ACHN (cell line): ENCODE measurements around the gene SKOR2.

Experiments
- DNase-seq: peaks from one replicate; pipeline ENCODE4 v3.0.0-alpha.2; 2015
- in situ Hi-C: cut with HindIII; loops from 2 replicates; pipeline ENCODE4 v1.10.0; 2017; ENCODE audit warnings: low sequenced_read_pairs, low pct_ligation_motif_present, low pct_unique_long_range_greater_than_20kb

The SKOR2 gene, protein sequence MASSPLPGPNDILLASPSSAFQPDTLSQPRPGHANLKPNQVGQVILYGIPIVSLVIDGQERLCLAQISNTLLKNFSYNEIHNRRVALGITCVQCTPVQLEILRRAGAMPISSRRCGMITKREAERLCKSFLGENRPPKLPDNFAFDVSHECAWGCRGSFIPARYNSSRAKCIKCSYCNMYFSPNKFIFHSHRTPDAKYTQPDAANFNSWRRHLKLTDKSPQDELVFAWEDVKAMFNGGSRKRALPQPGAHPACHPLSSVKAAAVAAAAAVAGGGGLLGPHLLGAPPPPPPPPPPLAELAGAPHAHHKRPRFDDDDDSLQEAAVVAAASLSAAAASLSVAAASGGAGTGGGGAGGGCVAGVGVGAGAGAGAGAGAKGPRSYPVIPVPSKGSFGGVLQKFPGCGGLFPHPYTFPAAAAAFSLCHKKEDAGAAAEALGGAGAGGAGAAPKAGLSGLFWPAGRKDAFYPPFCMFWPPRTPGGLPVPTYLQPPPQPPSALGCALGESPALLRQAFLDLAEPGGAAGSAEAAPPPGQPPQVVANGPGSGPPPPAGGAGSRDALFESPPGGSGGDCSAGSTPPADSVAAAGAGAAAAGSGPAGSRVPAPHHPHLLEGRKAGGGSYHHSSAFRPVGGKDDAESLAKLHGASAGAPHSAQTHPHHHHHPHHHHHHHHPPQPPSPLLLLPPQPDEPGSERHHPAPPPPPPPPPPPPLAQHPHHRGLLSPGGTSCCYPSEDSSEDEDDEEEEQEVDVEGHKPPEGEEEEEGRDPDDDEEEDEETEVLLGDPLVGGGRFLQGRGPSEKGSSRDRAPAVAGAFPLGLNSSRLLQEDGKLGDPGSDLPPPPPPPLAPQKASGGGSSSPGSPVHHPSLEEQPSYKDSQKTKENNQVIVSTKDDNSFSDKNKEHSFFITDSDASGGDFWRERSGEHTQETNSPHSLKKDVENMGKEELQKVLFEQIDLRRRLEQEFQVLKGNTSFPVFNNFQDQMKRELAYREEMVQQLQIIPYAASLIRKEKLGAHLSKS

DNA sequence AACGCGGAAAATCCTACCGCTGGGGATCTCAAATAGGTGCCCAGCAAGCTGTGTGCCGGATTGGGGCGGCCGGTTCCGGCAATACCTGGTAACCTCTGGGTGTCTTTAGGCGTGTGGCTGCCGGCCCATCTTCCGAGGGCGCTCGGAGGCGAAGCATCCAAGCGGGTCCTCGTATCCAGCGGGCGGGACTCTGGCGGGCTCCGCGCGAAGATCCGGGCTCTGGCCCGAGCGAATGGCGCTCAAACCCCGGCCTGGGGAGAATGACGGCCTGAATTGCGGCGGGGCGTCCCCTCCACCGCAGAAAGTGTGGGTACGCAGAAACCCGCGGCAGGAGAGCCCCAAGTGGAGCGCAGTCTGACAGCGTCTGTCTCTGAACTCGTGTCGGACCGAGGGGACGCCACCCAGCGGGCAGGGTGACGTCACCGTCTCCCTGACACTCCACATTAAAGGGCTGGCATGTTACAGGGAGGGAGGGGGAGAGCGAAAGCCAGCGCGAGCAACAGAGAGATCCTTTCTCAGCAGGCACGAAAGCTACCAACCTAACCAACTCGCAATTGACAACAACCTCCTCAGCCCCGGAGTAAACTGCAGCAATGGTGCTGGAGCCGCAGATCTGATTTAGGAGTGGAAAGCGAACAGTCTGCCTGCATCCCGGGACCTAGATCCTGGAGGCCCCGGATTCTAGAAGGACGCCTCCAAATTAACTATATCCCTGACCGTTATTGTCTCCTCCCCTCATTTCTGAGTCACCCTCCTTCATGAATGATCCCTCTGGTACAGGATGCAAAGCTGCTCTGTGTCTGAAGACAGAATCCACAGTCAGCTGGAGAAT, at the start of gene SKOR2:
TSS of gene SKOR2 (minus strand) at position 372 of the 832 bp plus-strand sequence. CDS start 2,477 bp downstream, outside the sequence.
- DNase-seq = no peak
- in situ Hi-C loops = no loop called here

DNA sequence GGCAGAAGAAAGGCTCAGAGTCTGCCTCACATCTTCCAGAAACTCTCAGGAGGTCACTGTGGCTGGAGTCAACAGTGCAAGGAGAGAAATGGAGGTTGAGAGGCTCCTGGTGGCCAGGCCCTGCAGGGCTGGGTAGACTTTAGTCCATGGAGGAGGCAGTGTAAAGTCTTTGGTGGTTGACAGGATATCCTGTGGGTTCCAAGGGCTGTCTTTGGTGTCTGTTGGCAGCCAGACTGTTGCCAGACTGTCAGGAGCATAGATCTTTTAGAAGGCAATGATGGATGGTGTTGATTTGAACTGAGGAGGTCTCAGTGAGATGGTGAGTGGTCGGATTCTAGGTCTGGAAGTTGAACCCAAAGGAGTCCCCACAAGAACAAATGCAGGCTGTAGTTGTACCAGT, 45.0 kb upstream of the SKOR2 start:
- DNase-seq = no peak
- in situ Hi-C loops = no loop called here

DNA sequence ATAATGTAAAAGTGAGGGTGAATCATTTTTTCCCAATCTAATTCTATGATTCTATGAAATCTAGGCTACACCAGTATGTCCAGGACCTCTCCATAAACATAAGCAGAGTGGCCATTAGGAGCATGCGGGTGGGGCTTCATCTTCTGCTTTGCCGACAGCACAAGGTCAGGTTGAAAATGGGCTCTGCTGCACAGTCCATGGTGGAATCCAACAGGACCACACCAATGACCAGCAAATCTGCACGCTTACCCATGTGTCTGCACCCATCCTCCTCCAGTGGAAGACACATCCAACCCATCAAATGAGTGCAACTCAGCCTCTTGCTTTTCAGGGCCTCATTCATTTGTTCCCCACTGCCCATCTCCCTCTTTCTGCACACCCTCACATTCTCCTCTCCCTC, 43.3 kb upstream of the SKOR2 start:
- in situ Hi-C loops = no loop called here
- no peak for DNase-seq

DNA sequence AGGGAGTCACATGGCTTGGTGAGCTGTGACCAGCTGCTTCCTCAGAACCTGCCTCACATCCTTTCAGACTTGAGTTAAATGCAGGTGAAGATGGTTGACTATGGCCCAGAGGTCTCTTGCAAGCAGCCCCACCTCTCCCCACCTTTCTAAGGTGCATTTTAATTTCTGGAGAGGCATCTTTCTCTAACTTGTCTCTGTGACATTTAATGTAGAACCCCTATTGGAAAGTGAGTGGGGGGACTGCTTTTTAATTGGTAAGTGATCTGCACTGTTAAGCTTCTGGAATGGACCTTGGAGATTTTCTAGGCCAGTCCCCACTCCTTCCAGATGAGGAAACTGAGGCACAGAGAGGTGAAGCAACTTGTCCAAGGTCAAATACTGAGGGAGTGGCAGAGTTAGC, 37.3 kb upstream of the SKOR2 start:
- in situ Hi-C loops = no loop called here
- DNase-seq = no peak

DNA sequence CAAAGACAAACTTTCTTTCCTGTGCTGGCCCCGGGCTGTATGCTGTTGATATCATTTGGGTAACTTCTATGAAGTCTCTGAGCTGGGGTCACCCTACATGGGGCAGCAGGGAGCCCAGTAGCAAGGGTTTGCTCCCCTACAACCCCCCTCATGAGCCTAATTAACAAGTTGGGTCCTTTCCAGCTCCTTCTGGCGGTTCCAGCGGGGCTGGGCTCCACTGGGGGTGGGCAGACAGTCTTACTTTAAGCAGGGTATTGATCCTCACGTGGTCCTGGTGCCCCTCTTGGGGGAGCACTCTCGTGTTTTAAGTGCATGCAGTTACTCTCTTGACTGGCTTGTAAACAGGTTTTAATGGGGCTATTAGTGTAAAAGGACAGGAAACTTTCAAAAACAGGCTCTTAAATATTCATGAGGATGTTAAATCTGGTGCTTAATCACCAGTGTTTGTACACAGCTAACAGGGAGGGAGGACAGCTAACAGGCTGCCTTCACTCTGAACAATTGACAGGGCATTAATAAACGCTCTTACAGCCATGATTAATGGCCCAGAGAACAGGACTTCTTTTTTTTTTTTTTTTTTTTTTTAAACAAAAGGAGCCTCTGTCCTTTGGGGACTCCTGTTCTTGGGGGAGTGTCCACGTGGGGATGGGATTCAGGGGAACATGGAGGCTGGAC, 36.6 kb upstream of the SKOR2 start:
- no peak for DNase-seq
- in situ Hi-C loops = no loop called here

DNA sequence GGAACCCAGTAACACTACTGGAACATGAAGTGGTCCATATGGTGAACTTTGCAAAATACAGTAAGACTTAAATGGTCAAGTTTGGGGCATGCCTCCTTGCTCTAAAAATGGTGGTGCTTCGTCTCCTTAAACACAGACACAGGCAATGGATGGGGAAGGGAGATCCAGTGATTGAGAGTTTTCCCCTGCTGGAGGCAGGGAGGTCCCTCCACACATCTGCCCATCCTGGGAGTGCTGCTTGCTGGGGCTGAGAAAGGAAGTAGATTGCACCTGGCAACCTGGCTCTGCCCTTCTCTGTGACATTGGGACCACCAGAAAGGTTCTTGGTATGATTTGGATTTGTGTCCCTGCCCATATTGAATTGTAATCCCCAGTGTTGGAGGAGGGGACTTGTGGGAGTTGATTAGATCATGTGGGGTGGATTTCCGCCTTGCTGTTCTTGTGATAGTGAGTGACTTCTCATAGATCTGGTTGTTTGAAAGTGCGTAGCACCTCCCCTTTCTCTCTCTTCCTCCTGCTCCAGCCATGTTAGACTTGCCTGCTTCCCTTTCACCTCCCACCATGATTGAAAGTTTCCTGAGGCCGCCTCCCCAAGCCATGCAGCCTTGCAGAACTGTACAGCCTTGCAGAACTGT, 35.4 kb upstream of the SKOR2 start:
- in situ Hi-C loops = no loop called here
- no peak for DNase-seq

DNA sequence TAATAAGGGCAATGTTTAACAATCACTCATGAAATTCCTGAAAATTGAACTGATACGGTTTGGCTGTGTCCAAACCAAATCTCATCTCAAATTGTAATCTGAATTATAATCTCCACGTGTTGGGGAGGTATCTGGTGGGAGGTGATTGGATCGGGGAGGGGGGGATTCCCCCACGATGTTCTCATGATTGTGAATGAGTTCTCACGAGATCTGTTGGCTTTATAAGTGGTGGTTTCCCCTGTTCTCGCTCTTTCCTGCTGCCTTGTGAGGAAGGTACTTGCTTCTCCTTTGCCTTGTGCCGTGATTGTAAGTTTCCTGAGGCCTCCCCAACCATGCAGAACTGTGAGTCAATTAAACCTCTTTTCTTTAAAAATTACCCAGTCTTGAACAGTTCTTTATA, 34.0 kb upstream of the SKOR2 start:
- no peak for DNase-seq

DNA sequence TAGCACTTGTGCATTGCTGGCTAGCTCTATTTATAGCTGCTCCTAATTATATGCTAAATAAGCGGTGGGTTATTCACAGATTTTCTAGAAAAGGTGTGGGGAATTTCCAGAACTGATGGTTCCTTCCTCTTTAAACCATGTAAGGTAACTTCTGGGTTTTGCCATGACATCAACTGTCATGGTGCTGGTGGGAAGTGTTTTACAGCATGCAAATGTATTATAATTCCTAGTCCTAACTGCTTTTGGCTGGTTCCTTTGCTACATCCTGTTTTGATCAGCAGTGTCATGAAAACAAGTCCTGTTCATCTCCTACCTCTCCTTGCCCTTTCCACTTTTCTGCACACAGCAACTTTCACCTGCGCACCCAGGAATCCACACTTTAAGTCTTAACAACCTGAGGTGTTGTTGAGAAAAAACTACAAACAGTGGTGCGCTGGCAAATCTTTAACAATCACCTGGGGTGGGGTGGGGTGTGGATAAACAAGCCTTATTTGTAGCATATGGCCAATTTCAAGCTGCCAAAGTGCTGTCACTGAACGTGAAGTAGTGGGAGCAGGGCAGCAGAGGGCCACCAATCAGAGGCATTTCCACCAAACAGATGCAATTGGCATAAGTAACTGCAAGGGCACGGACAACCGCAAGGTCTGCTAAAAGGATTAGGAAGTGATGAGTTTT, 33.4 kb upstream of the SKOR2 start:
- in situ Hi-C loops = no loop called here

More for the DNA sequence above, 34.0 kb upstream of the SKOR2 start:
- in situ Hi-C loops = no loop called here

DNA sequence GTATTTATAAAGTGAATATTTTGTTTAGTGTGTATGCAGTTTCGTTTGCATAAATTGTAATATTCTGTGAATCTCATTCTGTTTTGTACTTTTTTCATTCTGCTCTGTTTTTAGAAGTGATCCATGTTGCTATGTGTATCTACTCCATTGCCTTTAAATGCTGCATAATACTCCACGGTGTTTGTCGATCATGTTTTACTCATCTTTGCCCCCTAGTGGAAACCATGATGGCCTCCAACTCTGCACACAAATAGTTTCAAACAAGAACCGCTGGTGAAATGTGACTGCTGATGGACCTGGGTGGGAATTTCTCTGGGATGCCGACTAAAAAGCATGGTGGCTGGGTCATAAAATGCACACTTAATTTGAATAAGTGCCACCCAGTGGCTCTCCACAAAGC, 32.0 kb upstream of the SKOR2 start:
- DNase-seq = peak; percentile 40
- in situ Hi-C loops = no loop called here

More for the DNA sequence above, 33.4 kb upstream of the SKOR2 start:
- DNase-seq = no peak

DNA sequence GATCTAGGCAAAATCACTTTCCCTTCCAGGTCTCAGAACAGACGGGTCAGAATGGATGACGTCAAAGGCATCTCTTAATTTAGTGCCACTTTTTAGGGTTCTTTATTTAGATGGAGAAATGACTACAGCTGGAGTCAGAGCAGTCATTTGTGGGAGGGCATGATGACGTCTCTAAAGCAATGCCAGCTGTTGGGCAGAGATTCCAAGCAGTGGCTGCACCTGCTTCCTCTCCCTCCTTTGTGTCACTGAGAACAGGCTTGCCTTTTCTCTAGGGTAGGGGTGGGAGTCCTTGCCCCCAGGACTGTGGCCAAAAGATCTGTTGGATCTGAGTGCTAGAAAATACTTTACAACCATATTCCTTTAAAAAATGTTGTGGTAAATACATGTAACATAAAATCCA, 28.7 kb upstream of the SKOR2 start:
- in situ Hi-C loops = no loop called here
- DNase-seq = no peak

DNA sequence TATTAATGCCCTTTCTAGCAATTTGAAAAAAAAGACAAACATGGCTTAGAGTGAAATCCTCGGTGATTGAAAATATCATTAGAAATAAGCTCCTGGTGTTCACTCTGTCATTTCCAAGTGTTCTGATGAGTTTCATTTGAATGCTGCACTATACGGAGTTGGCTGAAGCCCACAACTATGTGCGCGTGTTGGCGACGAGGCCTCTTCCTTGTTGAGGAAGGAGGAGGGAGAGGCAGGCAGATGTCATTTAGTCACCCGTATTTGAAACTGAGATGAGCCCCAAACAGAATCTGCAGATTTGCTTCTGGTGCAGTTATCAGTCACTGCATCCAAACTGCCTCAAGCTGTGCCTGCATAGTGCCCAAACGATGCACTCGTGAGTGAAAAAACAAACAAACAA, 23.5 kb upstream of the SKOR2 start:
- DNase-seq = no peak
- in situ Hi-C loops = no loop called here

DNA sequence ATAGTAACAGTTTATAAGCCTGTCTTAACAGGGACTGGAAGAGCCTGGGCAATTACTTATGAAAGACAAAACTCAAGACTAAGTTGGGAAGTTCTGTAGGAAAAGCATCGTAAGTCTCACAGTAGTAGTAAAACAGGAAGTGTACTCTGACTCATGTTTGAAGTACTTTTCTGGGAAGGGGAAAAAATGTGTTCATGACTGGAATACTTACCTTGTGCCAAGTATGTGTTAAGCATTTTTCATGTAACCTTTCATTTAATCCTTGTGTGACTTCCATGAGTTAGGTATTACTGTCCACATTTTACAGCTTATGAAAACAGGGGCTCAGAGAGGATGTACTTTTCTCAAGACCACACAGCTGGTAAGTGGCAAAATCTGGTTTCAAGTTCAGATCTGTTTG, 13.7 kb upstream of the SKOR2 start:
- peak; percentile 50 for DNase-seq
- in situ Hi-C loops = no loop called here

DNA sequence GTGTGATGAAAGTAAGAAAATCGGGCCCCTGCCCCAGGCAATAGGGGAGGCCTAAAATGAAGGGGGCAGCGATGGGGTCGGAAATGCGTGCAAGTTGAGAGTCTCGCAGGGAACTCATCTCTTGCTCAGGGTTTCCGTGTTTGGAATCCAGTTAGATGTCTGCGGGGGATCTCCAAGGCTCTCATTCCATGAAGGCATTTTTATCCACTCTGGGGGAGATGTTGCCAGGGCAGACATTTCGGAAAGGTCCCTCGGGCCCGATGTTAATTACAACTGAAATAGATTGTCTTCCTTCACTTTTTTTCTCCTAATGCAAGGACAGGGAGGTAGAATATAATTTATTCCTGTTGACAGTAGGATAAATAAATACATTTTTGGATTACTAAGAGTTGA, 12.8 kb upstream of the SKOR2 start:
- DNase-seq = no peak
- in situ Hi-C loops = no loop called here

DNA sequence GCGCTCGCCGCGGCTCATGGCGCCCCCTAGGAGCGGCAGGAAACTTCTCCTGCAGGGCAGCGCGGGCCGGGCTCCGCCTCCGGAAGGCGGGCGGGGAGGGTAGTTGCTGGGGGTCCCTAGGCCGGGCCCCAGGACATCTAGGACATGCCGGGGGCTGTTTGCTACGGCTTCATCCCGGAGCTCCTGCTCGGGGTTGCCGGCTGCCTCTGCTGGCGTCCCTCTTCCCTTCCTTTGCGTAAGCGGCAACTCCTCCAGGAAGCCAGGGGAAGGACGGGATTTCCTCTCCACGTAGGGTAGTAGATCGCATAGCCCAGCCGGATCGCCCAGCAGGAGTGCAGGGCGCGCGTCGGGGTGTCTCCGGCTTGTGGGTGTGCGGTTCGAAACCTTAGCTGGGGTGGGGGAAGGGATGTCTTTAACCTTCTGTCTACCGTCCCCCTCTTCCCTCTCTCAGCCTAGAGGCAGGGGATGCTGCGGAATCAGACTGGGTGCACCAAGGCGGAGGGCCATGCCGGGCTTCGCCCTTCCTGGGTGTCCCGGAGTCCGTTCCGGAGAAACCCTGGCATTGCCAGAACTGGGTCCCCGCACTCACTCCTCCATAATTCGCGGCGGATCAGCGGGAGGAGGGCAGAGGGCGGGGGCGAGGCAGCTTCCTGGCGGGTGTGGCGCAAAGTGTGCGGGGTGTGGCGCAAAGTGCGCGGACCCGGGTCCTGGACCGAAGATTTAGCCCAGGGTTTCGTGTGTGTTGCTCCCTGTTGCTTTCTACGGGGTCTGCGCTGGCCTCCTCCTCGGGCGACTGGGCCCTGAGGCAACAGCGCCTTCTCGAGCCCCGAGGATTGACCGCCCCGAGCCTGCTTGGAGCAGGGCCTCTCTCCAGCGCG, 12.2 kb upstream of the SKOR2 start:
- in situ Hi-C loops = no loop called here
- DNase-seq = no peak

DNA sequence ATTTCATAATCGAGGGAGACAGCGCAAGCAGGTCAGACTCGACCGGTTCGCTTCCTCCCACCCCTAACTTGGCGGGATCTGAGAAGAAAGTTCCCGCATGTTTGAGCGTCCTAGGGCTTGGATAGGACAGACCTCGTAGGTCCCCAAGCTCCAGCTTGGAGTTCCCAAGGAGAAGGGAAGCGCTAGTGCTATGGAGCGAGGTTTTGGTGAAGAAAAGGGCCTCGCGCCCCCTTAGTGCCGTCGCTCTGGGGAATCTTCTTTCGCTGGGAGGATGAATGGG, 11.6 kb upstream of the SKOR2 start:
- DNase-seq = no peak
- in situ Hi-C loops = no loop called here

DNA sequence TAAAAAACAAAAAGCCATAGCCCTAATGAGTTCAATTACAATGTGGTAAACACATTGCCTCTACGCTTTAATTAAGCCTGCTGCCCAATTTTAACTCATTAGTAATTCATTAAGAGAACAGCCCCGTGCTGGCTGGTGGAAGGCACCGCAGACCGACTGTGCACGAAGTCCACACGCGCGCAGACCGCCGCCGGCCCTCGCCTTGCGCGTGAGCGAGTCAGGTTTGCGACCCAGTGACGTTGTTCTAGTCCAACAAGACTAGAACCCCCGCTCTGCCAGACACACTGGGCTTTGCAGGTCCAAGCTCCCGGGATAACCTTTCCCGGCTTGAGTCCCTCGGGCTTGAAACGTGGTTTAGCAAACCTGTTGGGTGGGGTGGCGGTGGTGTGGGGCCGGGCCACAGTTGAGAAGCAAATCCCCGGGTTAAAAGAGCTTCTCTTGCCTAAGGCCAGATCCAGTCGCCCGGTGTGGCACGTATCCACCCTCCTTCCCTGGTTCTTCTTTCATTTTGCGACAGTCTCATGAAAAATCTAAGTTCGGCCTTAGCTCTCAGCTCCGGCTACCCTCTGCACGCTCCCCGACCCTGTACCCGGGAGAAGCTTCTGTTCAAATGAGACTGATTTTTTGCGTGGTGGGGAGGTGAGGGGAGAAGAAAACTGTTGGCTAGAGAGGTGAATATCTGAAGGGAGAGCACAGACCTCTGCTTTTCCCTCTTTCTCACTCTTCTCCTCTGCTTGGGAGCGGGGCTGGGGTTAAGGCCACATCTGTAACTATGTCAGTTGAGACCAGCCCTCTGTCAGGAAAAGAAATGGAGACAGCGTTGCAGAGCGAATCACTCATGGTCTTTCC, 11.1 kb upstream of the SKOR2 start:
- in situ Hi-C loops = no loop called here
- no peak for DNase-seq
